Measurements from ENCODE around the gene TOMM70. TPM values are rescaled to one million over a fixed set of nuclear protein-coding genes. Genes with fewer than 3 reads are reported as not detected.

TOMM70 gene
- total RNA-seq, 2 donors from 2014 or later, result 42.9 to 48.1 TPM

DNA sequence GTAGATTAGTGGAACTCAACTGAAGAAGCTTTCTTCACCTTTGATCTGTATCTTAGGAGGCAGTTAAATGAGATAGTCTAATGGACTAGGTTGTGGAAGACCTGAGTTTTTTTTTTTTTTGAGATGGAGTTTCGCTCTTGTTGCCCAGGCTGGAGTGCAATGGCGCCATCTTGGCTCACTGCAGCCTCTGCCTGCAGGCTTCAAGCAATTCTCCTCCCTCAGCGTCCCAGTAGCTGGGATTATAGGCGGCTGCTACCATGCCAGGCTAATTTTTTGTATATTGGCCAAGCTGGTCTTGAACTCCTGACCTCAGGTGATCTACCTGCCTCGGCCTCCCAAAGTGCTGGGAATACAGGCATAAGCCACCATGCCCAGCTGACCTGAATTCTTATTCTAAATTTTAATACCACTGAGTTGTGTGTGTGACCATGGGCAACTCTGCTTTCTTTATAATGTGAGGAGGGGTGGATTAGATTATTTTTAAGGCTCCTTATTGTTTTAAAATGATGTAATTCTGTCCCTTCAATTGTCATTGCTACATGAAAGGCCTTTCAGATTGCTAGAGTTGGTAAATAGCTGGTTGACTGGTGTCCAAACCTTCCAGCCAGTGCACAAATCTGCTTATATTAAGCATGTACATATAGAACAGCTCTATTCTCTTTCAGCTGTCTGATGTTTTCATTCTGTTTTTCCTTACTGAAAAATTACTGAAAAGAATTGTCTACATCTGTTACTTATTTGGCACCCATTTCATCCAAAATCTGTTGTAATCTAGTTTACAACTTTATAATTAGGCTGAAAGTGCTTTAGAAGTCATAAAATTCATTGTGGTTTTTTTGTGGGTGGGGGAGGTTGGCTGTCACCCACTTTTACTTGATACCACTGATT is 2.7 kb upstream of the TOMM70 start:
- Mint-ChIP-seq H3K4me1 (ENCODE audit: low read depth) (peaks cover 59% of the 10 kb centered on the region), H3K9me3 (peaks cover 5 to 8% of the 10 kb centered on the region in 2 donors), H3K27ac (peak overlapping the region; percentile 70), H3K27me3 (ENCODE audit: low read depth) (no peaks in the 10 kb centered on the region), H3K4me3 (peak overlapping the region; percentile 93 to 100), H3K36me3 (ENCODE audit: insufficient read depth in 2 of 2) (peaks cover 14 to 15% of the 10 kb centered on the region in 2 donors)
- no peak for ATAC-seq (replicated peaks in 1 of 2)
- peak in 1 of 2 donors; percentile 11 for DNase-seq

DNA sequence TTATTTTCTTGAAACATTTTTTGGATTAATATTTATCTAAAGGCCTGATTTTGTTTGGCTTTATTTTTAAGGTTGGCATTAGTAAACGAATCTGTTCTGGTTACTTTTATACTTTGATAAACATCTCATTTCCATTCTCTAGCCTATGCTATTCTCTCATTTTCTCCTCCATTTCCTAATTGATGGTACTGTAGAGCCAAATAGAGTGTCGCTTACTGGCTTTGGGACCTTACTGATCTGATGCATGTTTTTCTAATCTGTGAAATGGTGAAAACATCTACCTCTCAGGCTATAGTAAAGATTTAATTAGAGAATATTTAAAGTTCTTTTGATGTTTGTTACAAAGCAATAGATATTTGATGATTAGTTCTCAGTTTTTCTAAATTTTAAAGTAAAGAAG is 2.0 kb upstream of the TOMM70 start:
- H3K27me3 Mint-ChIP-seq (ENCODE audit: low read depth), result no peaks in the 10 kb centered on the region
- H3K9me3 Mint-ChIP-seq, result peaks cover 5 to 7% of the 10 kb centered on the region in 2 donors
- peak overlapping the region; percentile 70 for H3K27ac Mint-ChIP-seq
- peaks cover 66% of the 10 kb centered on the region for H3K4me1 Mint-ChIP-seq (ENCODE audit: low read depth)
- H3K36me3 Mint-ChIP-seq (ENCODE audit: insufficient read depth in 2 of 2), result peaks cover 12 to 15% of the 10 kb centered on the region in 2 donors
- DNase-seq (no peak), ATAC-seq (replicated peaks in 1 of 2) (no peak)
- H3K4me3 Mint-ChIP-seq, result peak overlapping the region; percentile 93 to 100

GRCh38 chr3:100402256-100402655 is 1.4 kb upstream of the TOMM70 start:
- H3K9me3 Mint-ChIP-seq, result peaks cover under 1 to 1% of the 10 kb centered on the region in 2 donors
- DNase-seq (no peak), ATAC-seq (replicated peaks in 1 of 2) (no peak)
- H3K36me3 Mint-ChIP-seq (ENCODE audit: insufficient read depth in 2 of 2), result peaks cover 7 to 12% of the 10 kb centered on the region in 2 donors
- no peaks in the 10 kb centered on the region for H3K27me3 Mint-ChIP-seq (ENCODE audit: low read depth)
- H3K4me3 Mint-ChIP-seq, result peak overlapping the region; percentile 93 to 100
- H3K27ac Mint-ChIP-seq, result peak overlapping the region; percentile 100
- H3K4me1 Mint-ChIP-seq (ENCODE audit: low read depth), result peaks cover 73% of the 10 kb centered on the region

- Mint-ChIP-seq H3K9me3 (peaks cover 0 to 1% of the 10 kb centered on the region in 2 donors), H3K4me3 (peak overlapping the region; percentile 93 to 100), H3K27me3 (ENCODE audit: low read depth) (no peaks in the 10 kb centered on the region), H3K36me3 (ENCODE audit: insufficient read depth in 2 of 2) (peaks cover 4 to 7% of the 10 kb centered on the region in 2 donors), H3K4me1 (ENCODE audit: low read depth) (peaks cover 78% of the 10 kb centered on the region), H3K27ac (peak overlapping the region; percentile 100)
- DNase-seq (peak; percentile 54 to 59), ATAC-seq (replicated peaks in 1 of 2) (peak; percentile 21 to 33)
Observed at GRCh38 chr3:100401674-100402041, 769 bp upstream of the TOMM70 start.

DNA sequence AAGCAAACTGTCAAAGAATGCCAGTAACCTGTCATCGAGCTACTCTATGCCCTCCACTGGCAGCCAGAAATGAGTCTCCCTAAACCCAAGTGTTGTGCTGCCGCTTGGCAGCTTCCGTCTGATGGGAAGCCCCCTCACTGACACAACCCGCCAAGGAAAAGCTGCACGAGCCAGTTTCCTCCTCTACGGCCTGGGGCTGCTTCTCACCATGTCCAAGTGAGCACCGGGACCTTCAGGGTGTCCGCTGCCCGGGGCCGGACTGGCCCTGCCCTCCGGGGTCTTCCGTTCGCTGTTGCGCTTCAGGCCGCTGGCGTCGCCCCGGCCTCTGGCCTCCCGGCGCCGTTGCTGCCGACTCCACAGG is 490 bp downstream of the TOMM70 start:
- no peaks in the 10 kb centered on the region for H3K27me3 Mint-ChIP-seq (ENCODE audit: low read depth)
- peak; percentile 58 to 65 for DNase-seq
- H3K9me3 Mint-ChIP-seq, result peaks cover 0 to 1% of the 10 kb centered on the region in 2 donors
- H3K36me3 Mint-ChIP-seq (ENCODE audit: insufficient read depth in 2 of 2), result peaks cover 2 to 4% of the 10 kb centered on the region in 2 donors
- H3K4me3 Mint-ChIP-seq, result peak overlapping the region; percentile 93 to 100
- peaks cover 82% of the 10 kb centered on the region for H3K4me1 Mint-ChIP-seq (ENCODE audit: low read depth)
- peak; percentile 51 to 56 for ATAC-seq (replicated peaks in 1 of 2)
- H3K27ac Mint-ChIP-seq, result peak overlapping the region; percentile 97

DNA sequence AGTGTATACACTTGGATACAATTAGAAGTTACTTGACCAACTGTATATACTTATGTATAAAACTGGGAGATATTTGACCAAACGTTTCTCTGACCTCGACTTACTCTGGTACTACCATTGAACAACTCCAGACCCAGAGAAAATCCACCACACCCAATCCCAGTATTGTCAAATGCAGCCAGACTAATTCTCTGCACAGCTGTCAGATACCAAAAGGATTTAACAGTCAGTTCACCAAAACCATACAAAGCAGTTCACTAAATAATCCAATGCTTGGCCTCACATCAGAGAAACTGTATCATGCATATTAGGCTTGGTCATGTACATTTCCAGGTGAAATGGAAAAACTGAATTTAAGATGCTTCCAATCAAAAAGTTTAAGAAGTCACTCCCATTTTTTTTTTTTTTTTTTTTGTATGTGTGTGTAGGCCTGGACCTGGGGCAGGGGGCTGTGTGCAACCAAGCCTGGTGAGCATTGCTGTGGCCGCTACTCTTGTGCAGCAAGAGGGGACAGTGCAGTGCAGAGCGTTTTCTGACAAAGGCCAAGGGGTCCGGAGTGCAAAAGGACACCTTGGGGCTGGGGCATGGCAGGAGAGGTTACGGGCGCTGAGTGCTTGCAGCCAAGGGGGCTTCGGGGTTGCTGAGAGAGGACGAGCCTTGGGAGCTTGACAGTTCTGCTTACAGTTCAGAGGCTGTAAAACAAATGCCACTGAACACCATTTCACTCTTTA is 1.4 kb downstream of the TOMM70 start:
- Mint-ChIP-seq H3K4me1 (ENCODE audit: low read depth) (peaks cover 81% of the 10 kb centered on the region), H3K4me3 (peak overlapping the region; percentile 93 to 100), H3K9me3 (peaks cover 0 to 1% of the 10 kb centered on the region in 2 donors), H3K27me3 (ENCODE audit: low read depth) (no peaks in the 10 kb centered on the region), H3K36me3 (ENCODE audit: insufficient read depth in 2 of 2) (peaks cover 2 to 4% of the 10 kb centered on the region in 2 donors), H3K27ac (peak overlapping the region; percentile 97)
- ATAC-seq (replicated peaks in 1 of 2) (no peak), DNase-seq (no peak)

DNA sequence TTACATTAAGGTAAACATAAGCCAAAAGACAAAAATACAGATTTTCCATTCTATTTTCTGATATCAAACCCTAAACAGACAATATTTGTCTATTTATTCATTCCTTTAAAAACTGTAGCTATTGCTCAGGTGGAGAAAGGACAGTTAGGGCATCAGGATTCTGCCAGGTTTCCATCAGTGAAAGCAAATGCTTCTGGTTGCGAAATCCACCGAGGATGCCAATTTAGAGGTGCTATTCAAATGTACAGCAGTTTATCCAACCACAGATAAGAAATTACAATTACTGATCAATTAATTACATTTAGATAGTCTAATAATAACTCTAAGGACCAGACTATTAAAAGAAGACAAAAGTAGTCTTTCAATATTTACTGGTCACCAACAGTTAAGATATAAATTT is 3.9 kb downstream of the TOMM70 start:
- peak overlapping the region in 1 of 2 donors; percentile 47 for H3K4me3 Mint-ChIP-seq
- peaks cover 73% of the 10 kb centered on the region for H3K4me1 Mint-ChIP-seq (ENCODE audit: low read depth)

DNA sequence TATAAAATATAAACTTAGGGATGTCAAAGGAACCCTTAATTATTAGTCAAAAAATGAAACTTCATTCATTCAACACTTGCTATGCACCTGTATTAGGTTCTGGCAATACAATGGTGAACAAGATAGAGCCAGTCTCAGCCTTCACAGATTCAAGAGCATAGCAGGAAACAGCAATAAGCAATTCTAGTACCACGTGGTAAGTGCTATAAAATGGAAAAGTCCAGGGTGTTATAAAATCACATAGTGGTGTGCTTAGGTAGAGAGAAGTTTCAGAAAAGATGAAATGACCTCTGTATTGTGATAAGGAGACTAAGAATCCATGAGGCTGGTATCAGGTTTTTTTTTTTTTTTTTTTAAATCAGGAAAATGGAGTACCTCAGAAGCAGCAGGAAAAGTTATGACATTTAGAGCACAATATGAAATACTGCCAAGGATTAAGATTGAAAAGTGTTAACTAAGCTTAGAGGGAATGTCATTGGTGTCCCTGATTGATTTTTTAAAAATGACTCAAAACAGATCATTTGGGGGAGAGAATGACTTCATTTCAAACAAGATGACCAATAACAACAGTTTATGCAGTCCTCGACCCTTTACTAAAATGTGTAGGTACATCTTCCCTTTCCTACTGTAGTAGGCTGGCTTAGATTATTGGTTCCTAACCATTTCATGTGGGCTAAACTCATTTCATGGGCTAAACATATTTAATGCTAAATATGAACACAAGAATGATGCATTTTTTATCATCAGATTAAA is 5.0 kb downstream of the TOMM70 start:
- Mint-ChIP-seq H3K36me3 (ENCODE audit: insufficient read depth in 2 of 2) (peaks cover 2 to 7% of the 10 kb centered on the region in 2 donors), H3K27ac (peak overlapping the region; percentile 45), H3K4me3 (peak overlapping the region in 1 of 2 donors; percentile 35), H3K4me1 (ENCODE audit: low read depth) (peaks cover 69% of the 10 kb centered on the region), H3K9me3 (no peaks in the 10 kb centered on the region), H3K27me3 (ENCODE audit: low read depth) (no peaks in the 10 kb centered on the region)
- no peak for DNase-seq
- ATAC-seq (replicated peaks in 1 of 2), result no peak

More for the DNA sequence above, 3.9 kb downstream of the TOMM70 start:
- Mint-ChIP-seq H3K27me3 (ENCODE audit: low read depth) (no peaks in the 10 kb centered on the region), H3K9me3 (no peaks in the 10 kb centered on the region), H3K36me3 (ENCODE audit: insufficient read depth in 2 of 2) (peaks cover 2 to 6% of the 10 kb centered on the region in 2 donors), H3K27ac (peak overlapping the region; percentile 72)
- DNase-seq (no peak), ATAC-seq (replicated peaks in 1 of 2) (no peak)

GRCh38 chr3:100389025-100389424 is 11.9 kb downstream of the TOMM70 start:
- no peak for DNase-seq
- Mint-ChIP-seq H3K36me3 (ENCODE audit: insufficient read depth in 2 of 2) (peaks cover 7 to 32% of the 10 kb centered on the region in 2 donors), H3K4me1 (ENCODE audit: low read depth) (peaks cover 22% of the 10 kb centered on the region)

GRCh38 chr3:100386437-100387074 is 14.3 kb downstream of the TOMM70 start:
- Mint-ChIP-seq H3K27ac (no peak overlapping the region), H3K4me3 (no peak overlapping the region), H3K36me3 (ENCODE audit: insufficient read depth in 2 of 2) (peaks cover 7 to 34% of the 10 kb centered on the region in 2 donors), H3K9me3 (peaks cover 0 to 2% of the 10 kb centered on the region in 2 donors), H3K4me1 (ENCODE audit: low read depth) (peaks cover 9% of the 10 kb centered on the region), H3K27me3 (ENCODE audit: low read depth) (no peaks in the 10 kb centered on the region)
- ATAC-seq (replicated peaks in 1 of 2), result no peak
- DNase-seq, result no peak

More at GRCh38 chr3:100389025-100389424, 11.9 kb downstream of the TOMM70 start:
- no peak overlapping the region for H3K4me3 Mint-ChIP-seq
- no peaks in the 10 kb centered on the region for H3K27me3 Mint-ChIP-seq (ENCODE audit: low read depth)
- H3K27ac Mint-ChIP-seq, result no peak overlapping the region
- H3K9me3 Mint-ChIP-seq, result peaks cover 0 to 2% of the 10 kb centered on the region in 2 donors
- ATAC-seq (replicated peaks in 1 of 2), result no peak

DNA sequence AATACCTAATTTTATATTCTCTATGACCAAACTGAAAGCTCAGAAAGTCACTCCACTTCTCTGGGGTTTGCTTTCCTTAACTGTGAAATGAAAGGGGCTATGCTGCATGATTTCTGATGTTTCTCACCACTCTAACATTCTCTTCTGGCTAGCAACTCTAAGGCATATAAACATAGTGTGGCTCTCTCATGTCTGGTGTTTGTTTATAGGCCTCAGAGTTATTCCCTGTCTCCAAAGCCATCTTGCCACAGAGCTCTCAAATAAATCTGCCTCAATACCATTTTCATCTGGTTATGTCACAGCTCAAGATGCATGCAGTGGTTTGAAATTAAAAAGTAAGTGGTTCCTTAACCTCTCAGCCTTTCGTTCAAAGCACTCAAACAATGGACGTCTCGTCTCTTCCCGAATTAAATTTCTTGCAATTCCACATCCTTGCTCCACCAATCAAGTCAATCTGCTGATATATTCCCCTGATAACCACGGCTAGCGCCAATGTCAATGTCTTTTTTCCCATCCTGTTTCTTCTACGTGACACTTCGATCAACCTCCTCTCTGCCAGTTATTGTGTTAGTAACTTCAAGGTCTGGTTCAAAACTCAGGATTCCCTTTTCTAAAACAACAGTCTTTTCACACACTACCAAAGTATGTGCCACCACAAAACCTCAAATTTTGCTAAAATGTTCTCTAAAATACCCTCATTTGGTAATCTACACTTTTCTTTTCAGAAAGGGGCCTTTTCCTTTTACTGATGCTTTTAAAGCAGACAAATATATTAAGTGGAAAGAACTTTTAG is 16.0 kb downstream of the TOMM70 start:
- no peaks in the 10 kb centered on the region for H3K27me3 Mint-ChIP-seq (ENCODE audit: low read depth)
- H3K4me1 Mint-ChIP-seq (ENCODE audit: low read depth), result peaks cover 9% of the 10 kb centered on the region
- peak overlapping the region; percentile 74 for H3K27ac Mint-ChIP-seq
- peaks cover 0 to 2% of the 10 kb centered on the region in 2 donors for H3K9me3 Mint-ChIP-seq
- ATAC-seq (replicated peaks in 1 of 2) (no peak), DNase-seq (no peak)
- H3K36me3 Mint-ChIP-seq (ENCODE audit: insufficient read depth in 2 of 2), result peaks cover 8 to 26% of the 10 kb centered on the region in 2 donors
- no peak overlapping the region for H3K4me3 Mint-ChIP-seq

Measured in activated T-cell treated with anti-CD3 and anti-CD28 coated beads, Interleukin-2, amount 50 U/mL, for 72 hours (primary cell).